Mammary epithelial cell (primary cell): Measurements from ENCODE around the gene CAT.

ENCODE experiments used
- CTCF ChIP-seq, 2 donors: IDR thresholded peaks in 1 of 2; conservative IDR thresholded peaks in 1 of 2; 2 replicates each; pipeline ENCODE4 v1.5.1; 2011 to 2012; ENCODE audit warnings: inconsistent platforms in 2 of 2, low read length in 2 of 2, mild to moderate bottlenecking in 2 of 2, control low read depth in 1 of 2, low read depth in 1 of 2; ENCODE audit not compliant: insufficient read depth in 1 of 2; ENCODE audit errors: extremely low read depth in 1 of 2
- EZH2 ChIP-seq: IDR thresholded peaks from 2 replicates; pipeline ENCODE4 v1.6.1; 2012; ENCODE audit warnings: low read length, inconsistent platforms, borderline replicate concordance

- no peak for TF ChIP-seq EZH2
- TF ChIP-seq CTCF (conservative IDR thresholded peaks at IDR 0.05 in 1 of 2, IDR thresholded peaks at IDR 0.05 in 1 of 2; ENCODE audit: extremely low read depth in 1 of 2, insufficient read depth in 1 of 2, low read depth in 1 of 2, low read length in 2 of 2): no peak
Observed at GRCh38 chr11:34427186-34427805, 11.4 kb upstream of the CAT start.
